ENCODE results near the gene SLC17A6.
A peak's percentile ranks its signal among the peaks of the same experiment; 100 is the strongest.

Gene SLC17A6

DNA sequence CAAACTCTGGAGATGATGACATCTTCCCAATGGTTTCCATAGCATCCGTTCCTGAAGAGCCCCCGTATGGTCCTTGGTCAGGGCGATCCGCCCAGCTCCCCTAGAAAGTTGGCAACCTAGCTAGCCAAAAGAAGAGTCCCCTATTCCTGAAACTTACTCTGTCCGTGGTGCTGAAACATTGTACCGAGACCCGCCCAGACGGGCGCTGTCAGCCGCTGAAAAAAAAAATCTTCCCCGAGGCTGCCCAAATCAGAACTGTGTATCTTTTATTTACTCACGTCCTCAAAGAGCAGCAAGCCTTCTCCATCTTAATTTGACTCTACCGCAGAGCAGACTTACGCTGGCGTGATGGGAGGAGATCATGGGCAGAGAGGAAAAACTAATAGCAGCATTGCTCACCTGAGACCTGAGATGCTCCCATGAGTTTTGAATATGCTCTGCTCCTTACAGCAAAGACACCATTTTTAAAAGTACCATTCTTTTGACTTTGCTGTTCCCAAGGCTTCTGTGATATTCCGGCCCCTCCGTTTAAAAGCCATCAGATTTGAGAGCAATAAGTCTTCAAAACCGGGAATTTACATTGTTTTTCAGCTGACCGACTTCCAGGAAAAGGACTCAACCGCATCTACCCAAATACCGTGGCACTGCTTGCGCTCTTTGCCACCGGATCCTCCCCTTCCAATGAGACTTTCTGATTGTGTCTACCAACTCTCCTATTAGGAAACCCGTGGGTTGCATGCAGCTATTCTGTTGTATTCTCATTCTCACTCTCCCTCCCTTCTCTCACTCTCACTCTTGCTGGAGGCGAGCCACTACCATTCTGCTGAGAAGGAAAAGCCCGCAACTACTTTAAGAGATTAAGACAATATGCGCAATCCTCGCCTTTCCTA is at the start of gene SLC17A6:
Gene SLC17A6 (plus strand): TSS at position 786 of the 890 bp plus-strand sequence. CDS start 153 bp downstream, outside the sequence.
- peak in 1 of 2 donors; percentile 2 for DNase-seq

DNA sequence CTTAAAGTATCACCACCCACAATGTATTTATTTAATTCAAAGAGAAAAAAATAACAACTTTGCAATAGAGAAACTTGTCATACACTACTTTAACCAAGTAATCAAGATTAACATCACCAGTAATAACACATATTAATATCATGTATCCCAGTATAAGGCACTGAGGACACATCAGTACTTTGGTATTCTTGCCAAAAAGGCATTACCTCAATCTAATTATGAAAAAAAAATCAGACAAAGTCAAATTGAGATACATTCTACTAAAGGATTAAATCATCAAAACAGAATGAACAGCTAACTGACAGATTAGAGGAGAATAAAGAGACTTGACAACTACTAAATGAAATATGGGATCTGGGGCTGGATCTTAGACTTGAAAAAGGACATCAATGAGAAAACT is 35.8 kb upstream of the SLC17A6 start:
- DNase-seq: no peak

GRCh38 chr11:22304337-22304961 is 33.7 kb upstream of the SLC17A6 start:
- no peak for DNase-seq

DNA sequence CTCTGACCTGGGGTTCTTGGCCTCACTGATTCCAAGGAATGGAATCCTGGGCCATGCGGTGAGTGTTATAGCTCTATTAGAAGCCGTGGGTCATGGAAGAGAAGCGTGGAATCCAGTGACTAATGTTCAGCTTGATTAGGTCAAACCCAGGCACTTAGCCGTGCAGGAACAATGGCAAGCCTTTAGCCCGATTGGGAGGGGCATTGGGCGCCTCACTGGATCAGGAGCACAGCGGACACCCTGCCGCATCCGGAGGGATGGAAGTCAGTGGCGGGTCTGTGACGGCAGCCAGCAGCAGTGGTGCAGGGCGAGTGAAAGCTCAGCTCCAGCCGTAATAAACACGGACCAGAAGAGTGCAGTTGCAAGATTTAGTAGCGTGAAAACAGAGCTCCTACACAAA is 20.5 kb upstream of the SLC17A6 start:
- DNase-seq: no peak

- DNase-seq: no peak
Observed at GRCh38 chr11:22331771-22332170, 6.4 kb upstream of the SLC17A6 start.

DNA sequence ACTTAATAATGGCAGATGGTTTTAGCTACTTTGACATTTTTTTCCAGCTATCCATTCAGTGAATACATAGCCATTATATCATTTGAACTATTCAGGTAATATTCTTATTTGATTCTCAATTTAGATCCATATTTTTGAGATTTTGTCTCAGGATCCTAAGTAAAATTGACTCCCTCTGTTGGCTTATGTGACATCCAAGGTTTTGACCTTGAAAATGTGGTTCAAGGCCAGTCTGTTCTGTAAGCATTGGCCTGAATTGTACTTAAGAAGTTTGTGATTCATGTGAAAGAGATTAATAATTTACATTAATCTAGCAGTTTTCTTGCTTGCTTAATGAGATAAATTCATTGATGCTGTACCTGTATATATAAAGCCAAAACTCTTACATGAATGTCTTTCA is 1.6 kb upstream of the SLC17A6 start:
- DNase-seq: no peak

GRCh38 chr11:22339611-22340010 is 1.4 kb downstream of the SLC17A6 start:
- no peak for DNase-seq

GRCh38 chr11:22340235-22340634 is 2.1 kb downstream of the SLC17A6 start:
- no peak for DNase-seq

DNA sequence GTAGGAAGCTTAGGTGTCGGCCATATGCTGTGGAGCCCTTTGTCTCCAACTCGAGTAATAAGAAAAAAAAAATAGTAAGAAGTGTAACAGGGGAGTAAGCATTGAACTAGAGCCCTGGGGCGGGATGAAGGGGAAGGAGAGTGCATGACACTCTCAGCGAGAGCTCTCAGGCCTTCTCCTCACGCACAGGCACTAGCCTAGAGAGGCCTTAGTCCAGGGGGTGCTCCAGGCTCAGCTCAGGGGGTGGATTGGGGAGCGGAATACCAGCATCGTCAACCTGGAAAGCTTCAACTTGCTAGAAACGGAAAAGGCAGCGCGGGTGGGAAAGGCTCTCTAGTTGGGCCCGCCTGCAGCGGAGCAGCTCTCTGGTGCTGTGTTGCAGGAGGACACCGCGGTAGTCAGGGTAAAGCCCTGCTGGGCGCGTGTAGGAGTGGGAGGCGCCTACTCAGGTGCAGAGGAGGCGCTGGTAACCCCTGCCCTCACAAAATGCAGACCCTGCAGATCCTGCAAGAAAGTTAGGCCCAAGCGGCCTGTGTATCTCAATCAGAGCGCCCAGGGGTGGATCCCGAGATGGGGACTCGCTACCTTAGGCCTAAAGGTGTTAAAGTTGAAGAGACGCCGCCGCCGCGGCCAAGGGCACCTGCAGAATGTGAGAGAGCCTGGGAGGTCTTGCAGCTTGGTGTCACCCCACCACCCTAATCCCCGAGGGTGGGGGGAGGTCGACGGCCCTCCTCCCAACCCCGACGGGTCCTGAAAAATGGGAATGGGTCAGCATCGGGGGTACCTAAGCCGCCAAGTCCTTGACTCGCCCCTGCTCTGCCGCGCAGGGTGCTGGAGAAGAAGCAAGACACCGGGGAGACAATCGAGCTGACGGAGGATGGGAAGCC is 2.8 kb downstream of the SLC17A6 start:
- peak in 1 of 2 donors; percentile 2 for DNase-seq

GRCh38 chr11:22341588-22341931 is 3.4 kb downstream of the SLC17A6 start:
- DNase-seq: peak in 1 of 2 donors; percentile 1

GRCh38 chr11:22342211-22343031 is 4.2 kb downstream of the SLC17A6 start:
- no peak for DNase-seq

DNA sequence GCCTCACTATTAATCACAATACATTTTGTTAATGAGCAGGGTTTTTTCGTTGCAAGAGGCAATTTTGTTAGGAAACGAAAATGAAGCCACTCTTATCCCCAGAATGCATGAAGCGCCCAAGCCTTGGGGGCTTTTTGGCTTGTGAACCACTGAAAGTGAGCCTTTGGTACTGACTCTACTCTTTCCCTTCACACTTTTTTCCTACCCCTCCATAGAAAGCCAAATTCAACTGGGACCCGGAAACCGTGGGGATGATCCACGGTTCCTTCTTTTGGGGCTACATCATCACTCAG is 4.8 kb downstream of the SLC17A6 start:
- no peak for DNase-seq

DNA sequence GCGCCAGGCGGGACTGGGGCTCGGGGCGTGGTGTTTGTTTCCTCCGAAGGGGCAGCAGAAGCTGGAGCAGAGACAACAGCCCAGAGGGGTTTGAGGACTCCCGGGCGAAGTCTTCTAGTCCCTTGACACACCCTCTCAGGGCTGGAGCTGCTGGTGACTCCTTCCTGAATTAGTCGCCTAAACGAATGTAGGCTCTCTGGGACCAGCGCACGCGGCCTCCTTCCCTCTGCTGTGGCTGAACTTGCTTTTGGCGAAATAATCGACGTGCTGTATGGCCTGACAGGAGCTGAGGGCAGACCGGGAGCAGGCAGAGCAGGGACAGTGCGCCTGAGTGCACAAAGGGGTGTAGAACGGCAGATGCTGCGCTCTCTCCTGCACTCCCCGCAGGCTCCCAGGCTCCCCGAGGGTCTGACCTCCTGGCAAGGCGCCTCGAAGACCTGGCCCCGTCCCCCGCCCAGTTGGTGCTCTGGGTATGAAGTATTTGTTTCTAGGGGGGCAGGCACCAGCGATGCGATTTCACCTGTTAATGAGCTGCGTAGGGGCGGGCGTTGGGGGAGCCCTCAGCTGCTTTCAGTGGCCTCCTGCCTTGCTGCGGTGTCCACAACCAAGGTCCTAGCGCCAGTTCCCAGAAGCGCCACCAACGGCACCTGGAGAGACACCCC is 5.3 kb downstream of the SLC17A6 start:
- no peak for DNase-seq

- no peak for DNase-seq
Observed at GRCh38 chr11:22344081-22344480, 5.9 kb downstream of the SLC17A6 start.

DNA sequence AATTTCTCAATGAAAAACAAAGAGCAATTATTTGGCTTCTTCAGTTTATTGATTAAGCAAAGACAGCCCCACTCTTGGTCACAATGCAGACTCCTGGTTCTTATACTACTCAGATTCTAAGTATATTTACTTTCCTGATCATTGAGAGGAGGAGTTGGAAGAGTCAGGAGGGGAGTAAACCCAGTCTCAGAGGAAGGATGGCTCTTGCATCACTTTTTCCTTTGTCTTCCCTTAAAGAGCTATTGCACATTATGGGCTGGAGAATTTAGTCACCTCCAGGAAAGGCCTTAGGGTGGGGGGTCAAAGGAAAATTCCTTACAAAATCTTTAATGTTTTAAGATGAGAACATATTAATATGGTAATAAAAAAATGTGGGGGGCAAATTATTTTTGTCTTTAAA is 8.1 kb downstream of the SLC17A6 start:
- no peak for DNase-seq

DNA sequence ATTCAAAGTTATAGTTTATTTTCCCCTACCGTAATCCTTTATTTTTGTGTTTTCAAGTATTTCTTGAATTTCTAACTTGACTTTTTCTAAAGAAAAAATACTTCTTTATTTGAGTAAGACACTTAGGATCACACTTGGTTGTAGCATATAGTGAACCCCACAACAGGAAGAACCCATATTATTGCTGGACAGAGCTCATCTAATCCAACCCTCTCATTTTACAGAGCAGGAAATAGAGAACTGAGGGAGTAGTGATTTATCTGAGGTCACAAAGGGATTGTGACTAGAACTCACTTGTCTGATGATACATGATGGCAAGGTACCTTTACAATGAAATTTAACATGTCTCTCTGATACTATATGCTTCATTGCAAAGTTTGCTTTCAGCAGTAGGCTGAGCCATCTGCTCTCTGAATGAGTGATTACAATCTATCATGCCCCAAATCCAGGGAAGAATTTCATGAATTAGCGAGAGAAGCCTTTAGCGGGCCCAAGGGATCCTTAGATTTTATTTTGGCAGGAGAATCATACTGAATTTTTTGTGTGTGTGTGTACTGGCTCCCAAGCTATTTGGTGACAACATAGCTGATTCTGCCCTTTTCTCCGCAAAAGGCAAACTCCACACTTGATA is 9.8 kb downstream of the SLC17A6 start:
- DNase-seq: no peak

DNA sequence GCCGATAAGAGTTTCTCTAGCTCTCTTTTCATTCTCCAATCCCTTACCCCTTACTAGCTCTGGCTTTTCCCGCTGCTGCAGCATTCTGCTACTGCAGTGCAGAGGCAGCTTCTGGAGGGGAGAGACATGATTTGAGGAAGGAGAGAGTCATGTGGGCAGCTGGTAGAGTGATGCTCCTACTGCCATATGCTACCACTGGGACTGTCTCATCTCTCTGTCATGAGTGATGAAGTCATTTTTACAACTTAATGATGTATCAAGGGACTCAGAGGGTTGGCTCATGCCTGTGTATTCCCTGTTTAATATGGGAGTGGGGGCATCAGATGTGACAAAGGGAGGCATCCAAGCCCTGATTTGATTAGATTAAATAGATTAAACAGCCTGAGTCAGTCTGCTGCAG is 11.3 kb downstream of the SLC17A6 start:
- DNase-seq: no peak

- no peak for DNase-seq
Observed at GRCh38 chr11:22359295-22359694, 21.1 kb downstream of the SLC17A6 start.

GRCh38 chr11:22371160-22371559 is 33.0 kb downstream of the SLC17A6 start:
- no peak for DNase-seq

DNA sequence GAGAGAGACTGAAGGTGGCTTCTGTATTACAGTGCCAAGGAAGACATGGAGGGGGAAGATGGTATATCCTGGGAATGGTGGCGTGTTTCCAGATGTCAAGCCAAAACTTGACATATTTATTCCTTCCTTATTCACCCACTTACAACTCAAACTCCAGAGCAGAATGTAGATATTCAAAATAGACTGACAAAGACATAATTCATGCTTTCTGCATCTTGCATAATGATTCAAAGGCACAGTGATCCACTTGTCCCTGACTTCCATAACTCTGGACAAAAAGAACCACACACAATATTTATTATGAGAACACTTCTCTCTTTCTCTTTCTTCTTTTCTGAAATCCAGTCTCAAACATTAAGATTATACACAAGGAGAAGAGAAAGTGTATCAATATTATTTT is 48.9 kb downstream of the SLC17A6 start:
- DNase-seq: no peak

GRCh38 chr11:22389526-22390282 is 51.5 kb downstream of the SLC17A6 start:
- DNase-seq: no peak
